Measurements from ENCODE around the gene RAD18. TPM values are rescaled to one million over a fixed set of nuclear protein-coding genes. Genes with fewer than 3 reads are reported as not detected.

Gene RAD18
- total RNA-seq, 2 experiments from 2014 or later = 39.9 to 44.8 TPM

GRCh38 chr3:8983026-8983425, 19.8 kb upstream of the RAD18 start:
- H4K20me1 ChIP-seq (ENCODE audit: insufficient read depth, low read length) = no peaks in the 10 kb centered on the region
- H3K4me2 ChIP-seq (ENCODE audit: low read length) = no peak overlapping the region
- TF ChIP-seq EZH2phosphoT487 (IDR thresholded peaks at IDR 0.05; ENCODE audit: borderline replicate concordance, low read depth, low read length) (no peak), CTCF (conservative IDR thresholded peaks at IDR 0.05; ENCODE audit: low read length) (no peak)
- no peak overlapping the region for H3K4me3 ChIP-seq (ENCODE audit: low read depth, low read length, poor library complexity, severe bottlenecking)
- CTCF ChIA-PET (ENCODE audit: unreplicated experiment) = no interaction called here
- no peaks in the 10 kb centered on the region for H3K79me2 ChIP-seq (ENCODE audit: insufficient read depth, low read depth, low read length)
- POLR2A ChIA-PET = no interaction called here
- no TSS peak for BruUV-seq (replicated peaks)
- DNase-seq (ENCODE audit: low spot score) = no peak
- H3K9me3 ChIP-seq (ENCODE audit: low read length) = no peaks in the 10 kb centered on the region
- no peaks in the 10 kb centered on the region for H3K9me2 ChIP-seq (ENCODE audit: insufficient read depth, low read length)
- H2AFZ ChIP-seq (ENCODE audit: low read length) = no peak overlapping the region
- H3K36me3 ChIP-seq (ENCODE audit: insufficient read depth, low read length) = no peaks in the 10 kb centered on the region
- no peaks in the 10 kb centered on the region for H3K4me1 ChIP-seq (ENCODE audit: insufficient read depth, low read length, poor library complexity, severe bottlenecking)
- no peak overlapping the region for H3K27ac ChIP-seq (ENCODE audit: low read depth, low read length, poor library complexity, severe bottlenecking)
- intact Hi-C loops (cut with micrococcal nuclease; ENCODE audit: unreplicated experiment) = no loop called here

GRCh38 chr3:8982509-8982908, 19.2 kb upstream of the RAD18 start:
- H3K79me2 ChIP-seq (ENCODE audit: insufficient read depth, low read depth, low read length) = no peaks in the 10 kb centered on the region
- TF ChIP-seq EZH2phosphoT487 (IDR thresholded peaks at IDR 0.05; ENCODE audit: borderline replicate concordance, low read depth, low read length) = no peak
- TF ChIP-seq CTCF (conservative IDR thresholded peaks at IDR 0.05; ENCODE audit: low read length) = no peak
- DNase-seq (ENCODE audit: low spot score) = no peak
- no peaks in the 10 kb centered on the region for H4K20me1 ChIP-seq (ENCODE audit: insufficient read depth, low read length)
- H3K9me3 ChIP-seq (ENCODE audit: low read length) = no peaks in the 10 kb centered on the region
- no peak overlapping the region for H3K4me3 ChIP-seq (ENCODE audit: low read depth, low read length, poor library complexity, severe bottlenecking)
- H3K36me3 ChIP-seq (ENCODE audit: insufficient read depth, low read length) = no peaks in the 10 kb centered on the region
- no peaks in the 10 kb centered on the region for H3K4me1 ChIP-seq (ENCODE audit: insufficient read depth, low read length, poor library complexity, severe bottlenecking)
- BruUV-seq (replicated peaks) = no TSS peak
- no peak overlapping the region for H3K27ac ChIP-seq (ENCODE audit: low read depth, low read length, poor library complexity, severe bottlenecking)
- no peak overlapping the region for H2AFZ ChIP-seq (ENCODE audit: low read length)
- ChIA-PET CTCF (ENCODE audit: unreplicated experiment) (no interaction called here), POLR2A (no interaction called here)
- intact Hi-C loops (cut with micrococcal nuclease; ENCODE audit: unreplicated experiment) = no loop called here
- no peak overlapping the region for H3K4me2 ChIP-seq (ENCODE audit: low read length)
- no peaks in the 10 kb centered on the region for H3K9me2 ChIP-seq (ENCODE audit: insufficient read depth, low read length)

GRCh38 chr3:8981700-8982099, 18.4 kb upstream of the RAD18 start:
- BruUV-seq (replicated peaks) = no TSS peak
- Histone ChIP-seq H3K4me1 (ENCODE audit: insufficient read depth, low read length, poor library complexity, severe bottlenecking) (no peaks in the 10 kb centered on the region), H3K4me3 (ENCODE audit: low read depth, low read length, poor library complexity, severe bottlenecking) (no peak overlapping the region), H2AFZ (ENCODE audit: low read length) (no peak overlapping the region), H3K9me3 (ENCODE audit: low read length) (no peaks in the 10 kb centered on the region), H3K9me2 (ENCODE audit: insufficient read depth, low read length) (no peaks in the 10 kb centered on the region), H3K79me2 (ENCODE audit: insufficient read depth, low read depth, low read length) (no peaks in the 10 kb centered on the region), H3K27ac (ENCODE audit: low read depth, low read length, poor library complexity, severe bottlenecking) (no peak overlapping the region), H3K4me2 (ENCODE audit: low read length) (no peak overlapping the region), H3K36me3 (ENCODE audit: insufficient read depth, low read length) (no peaks in the 10 kb centered on the region), H4K20me1 (ENCODE audit: insufficient read depth, low read length) (no peaks in the 10 kb centered on the region)
- CTCF ChIA-PET (ENCODE audit: unreplicated experiment) = no interaction called here
- intact Hi-C loops (cut with micrococcal nuclease; ENCODE audit: unreplicated experiment) = no loop called here
- TF ChIP-seq CTCF (conservative IDR thresholded peaks at IDR 0.05; ENCODE audit: low read length) (no peak), EZH2phosphoT487 (IDR thresholded peaks at IDR 0.05; ENCODE audit: borderline replicate concordance, low read depth, low read length) (no peak)
- POLR2A ChIA-PET = interaction anchor here (0.7 kb wide), 1 partner anchor 85 kb away, joined by 3 read pairs; no protein-coding TSS in a partner anchor
- DNase-seq (ENCODE audit: low spot score) = no peak
